ENCODE results near the gene TNFRSF11A.

Gene TNFRSF11A

DNA sequence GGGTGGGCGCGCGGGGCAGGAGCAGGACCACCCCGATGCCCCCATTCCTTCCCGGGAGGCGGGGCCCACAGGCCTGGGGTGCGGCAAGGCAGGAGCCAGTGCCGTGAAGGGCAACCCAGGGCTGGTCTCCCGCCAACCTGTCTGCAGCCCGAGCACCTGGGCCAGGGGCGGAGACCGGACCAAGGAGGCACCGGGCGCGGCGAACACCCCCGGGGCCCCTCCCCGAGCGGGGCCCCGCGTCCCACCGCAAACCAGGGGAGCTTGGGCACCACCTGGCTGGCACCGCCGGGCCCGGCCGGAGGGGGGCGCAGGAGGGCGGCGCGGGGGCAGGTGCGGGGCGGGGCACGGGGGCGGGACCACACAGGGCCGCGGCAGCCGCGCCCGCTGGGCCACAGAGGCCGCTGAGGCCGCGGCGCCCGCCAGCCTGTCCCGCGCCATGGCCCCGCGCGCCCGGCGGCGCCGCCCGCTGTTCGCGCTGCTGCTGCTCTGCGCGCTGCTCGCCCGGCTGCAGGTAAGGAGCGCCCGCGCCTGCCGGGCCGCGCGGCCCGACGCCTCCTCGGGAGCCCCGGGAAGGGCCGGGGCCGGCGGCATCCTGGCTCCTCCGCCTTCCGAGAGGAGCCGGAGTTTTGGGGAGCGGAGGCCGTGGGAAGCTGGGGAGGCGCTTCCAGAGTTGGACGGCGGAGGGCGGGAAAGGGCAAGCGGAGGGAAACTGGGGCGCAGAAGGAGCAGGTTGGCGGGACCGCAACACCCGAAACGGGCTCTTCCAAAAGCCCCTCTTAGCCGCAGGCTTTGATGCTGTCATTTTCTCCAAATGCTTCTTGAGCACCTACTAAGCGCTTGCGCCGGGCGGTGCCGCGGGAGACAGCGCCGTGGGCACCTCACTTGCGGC lies at the start of gene TNFRSF11A:
Gene TNFRSF11A (plus strand): TSS at position 394 of the 889 bp plus-strand sequence. CDS start 43 bp downstream, at position 437.
- DNase-seq (ENCODE audit: low read depth), result no peak

GRCh38 chr18:62277045-62277444 lies 48.1 kb upstream of the TNFRSF11A start:
- DNase-seq (ENCODE audit: low read depth), result no peak

DNA sequence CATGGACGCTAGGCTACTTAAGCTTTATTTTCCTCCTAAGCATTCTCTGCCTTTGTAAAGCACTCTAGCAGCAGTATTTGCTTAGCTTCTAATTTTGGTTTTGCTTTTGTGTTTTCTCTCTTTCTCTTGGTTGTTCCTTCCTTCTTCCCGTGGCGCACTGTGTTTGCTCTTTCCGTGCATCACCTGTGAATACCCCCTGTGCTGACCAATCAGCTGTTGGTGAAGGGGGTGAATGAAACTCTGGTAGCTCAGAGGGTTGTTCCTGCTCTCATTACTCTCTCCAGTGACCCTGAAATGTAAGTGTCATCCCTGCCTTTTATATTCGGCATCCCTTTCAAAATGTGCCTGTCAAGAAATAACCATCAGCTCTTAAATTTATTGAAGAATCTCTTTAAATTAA lies 45.5 kb upstream of the TNFRSF11A start:
- DNase-seq (ENCODE audit: low read depth), result no peak

DNA sequence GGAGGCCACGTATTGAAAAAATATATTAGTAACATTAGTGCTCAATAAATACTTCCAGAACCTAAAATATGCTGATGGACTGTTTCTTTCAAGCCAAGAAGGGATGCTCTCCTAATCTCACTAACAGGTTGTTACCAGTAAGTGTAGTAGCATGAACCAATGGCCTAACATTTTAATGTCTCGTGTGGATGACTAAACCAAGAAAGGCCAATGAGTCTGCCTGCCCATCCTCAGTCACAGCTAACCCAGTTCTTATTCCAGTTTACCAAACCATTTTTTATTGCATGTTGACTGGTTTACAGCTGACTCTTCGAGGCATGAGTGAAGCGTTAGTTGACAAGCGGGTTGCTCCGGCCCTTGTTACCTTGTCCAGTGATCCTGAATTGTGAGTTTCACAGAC lies 45.1 kb upstream of the TNFRSF11A start:
- DNase-seq (ENCODE audit: low read depth), result no peak

- DNase-seq (ENCODE audit: low read depth), result no peak
These were observed 44.3 kb upstream of the TNFRSF11A start for GRCh38 chr18:62280786-62281185.

- peak; percentile 41 for DNase-seq (ENCODE audit: low read depth)
These were observed 43.4 kb upstream of the TNFRSF11A start for GRCh38 chr18:62281684-62282083.

- DNase-seq (ENCODE audit: low read depth), result peak; percentile 56
These were observed 42.9 kb upstream of the TNFRSF11A start for GRCh38 chr18:62282188-62282629.

GRCh38 chr18:62284637-62285036 lies 40.5 kb upstream of the TNFRSF11A start:
- DNase-seq (ENCODE audit: low read depth), result no peak

- no peak for DNase-seq (ENCODE audit: low read depth)
These were observed 39.8 kb upstream of the TNFRSF11A start for GRCh38 chr18:62285281-62285680.

- no peak for DNase-seq (ENCODE audit: low read depth)
These were observed 37.1 kb upstream of the TNFRSF11A start for GRCh38 chr18:62287781-62288664.

GRCh38 chr18:62288665-62289008 lies 36.5 kb upstream of the TNFRSF11A start:
- no peak for DNase-seq (ENCODE audit: low read depth)

- DNase-seq (ENCODE audit: low read depth), result no peak
These were observed 36.1 kb upstream of the TNFRSF11A start for GRCh38 chr18:62289047-62289446.

- no peak for DNase-seq (ENCODE audit: low read depth)
These were observed 31.0 kb upstream of the TNFRSF11A start for GRCh38 chr18:62294073-62294472.

- no peak for DNase-seq (ENCODE audit: low read depth)
These were observed 24.6 kb upstream of the TNFRSF11A start for GRCh38 chr18:62300359-62300963.

GRCh38 chr18:62301322-62301721 lies 23.8 kb upstream of the TNFRSF11A start:
- DNase-seq (ENCODE audit: low read depth), result no peak

DNA sequence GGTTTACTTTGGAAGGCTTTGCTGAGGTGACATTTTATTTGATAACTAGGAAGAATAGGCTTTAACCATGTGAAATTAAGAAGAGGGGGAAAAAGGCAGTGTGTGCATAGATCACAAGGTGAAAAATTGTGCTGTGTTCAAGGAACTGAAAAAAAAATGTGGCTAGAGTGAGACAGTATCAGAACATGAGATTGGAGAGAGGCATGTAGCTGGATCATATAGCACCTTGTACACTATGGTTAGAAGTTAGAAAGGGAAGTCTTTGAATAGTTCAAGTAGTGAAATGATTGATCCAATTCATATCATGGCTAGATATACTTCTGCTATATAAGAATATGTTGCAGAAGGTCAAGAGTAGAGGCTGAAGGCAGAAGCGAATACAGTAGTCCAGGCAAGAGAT lies 12.3 kb upstream of the TNFRSF11A start:
- no peak for DNase-seq (ENCODE audit: low read depth)

- no peak for DNase-seq (ENCODE audit: low read depth)
These were observed 6.6 kb upstream of the TNFRSF11A start for GRCh38 chr18:62318228-62319180.

GRCh38 chr18:62321201-62321600 lies 3.9 kb upstream of the TNFRSF11A start:
- no peak for DNase-seq (ENCODE audit: low read depth)

GRCh38 chr18:62323483-62324180 lies 1.5 kb upstream of the TNFRSF11A start:
- no peak for DNase-seq (ENCODE audit: low read depth)

GRCh38 chr18:62324181-62324828 lies 805 bp upstream of the TNFRSF11A start:
- no peak for DNase-seq (ENCODE audit: low read depth)

All from fibroblast of the conjunctiva (primary cell).